K562 (cell line): ENCODE results near the gene NELFE. TPM values are rescaled to one million over a fixed set of nuclear protein-coding genes. Genes with fewer than 3 reads are reported as not detected.

Experiments used
- ESRRB ChIP-seq: fragments of 250-450 bp; sonication (Bioruptor Pico); IDR thresholded peaks from 2 replicates; pipeline ENCODE4 v1.5.0; 2020; ENCODE audit warnings: mild to moderate bottlenecking, moderate library complexity, borderline replicate concordance
- MTA3 ChIP-seq: fragments of 450-650 bp; formaldehyde crosslinking; IDR thresholded peaks from 2 replicates; pipeline ENCODE4 v1.6.1; 2017; ENCODE audit warnings: mild to moderate bottlenecking, borderline replicate concordance
- OTX1 ChIP-seq: fragments of 450-650 bp; formaldehyde crosslinking; IDR thresholded peaks from 2 replicates; pipeline ENCODE4 v1.4.0; 2022; ENCODE audit warnings: mild to moderate bottlenecking
- PTBP1 ChIP-seq: fragments of 200-400 bp; formaldehyde crosslinking; IDR thresholded peaks from 2 replicates; pipeline ENCODE4 v1.6.1; 2017; ENCODE audit warnings: low read depth, low read length
- SMAD4 ChIP-seq: fragments of 250-450 bp; sonication (Bioruptor Pico); conservative IDR thresholded peaks from 2 replicates; pipeline ENCODE4 v1.8.0; 2021; ENCODE audit warnings: inconsistent platforms, mild to moderate bottlenecking, moderate library complexity
- SRF ChIP-seq, 2 experiments: fragments of 250-450, 450-650 bp in 1 of 2; sonication (Bioruptor Pico) in 1 of 2; sonication (generic) in 1 of 2; formaldehyde crosslinking; IDR thresholded peaks; 2 replicates each; pipeline versions ENCODE4 v1.5.0 to v1.5.1; 2020 to 2022; ENCODE audit warnings: mild to moderate bottlenecking in 1 of 2, missing genetic modification reagents in 1 of 2
- TOE1 ChIP-seq, 2 experiments: fragments of 450-650 bp in 1 of 2; sonication (generic) in 1 of 2; formaldehyde crosslinking in 1 of 2; IDR thresholded peaks; 2 replicates each; pipeline versions ENCODE4 v1.7.1 to v1.8.0; 2016 to 2022; ENCODE audit warnings: borderline replicate concordance in 2 of 2, mild to moderate bottlenecking in 2 of 2, antibody characterized with exemption in 1 of 2, inconsistent platforms in 1 of 2, low read depth in 1 of 2, missing genetic modification reagents in 1 of 2, moderate library complexity in 1 of 2
- XRCC5 ChIP-seq: fragments of 200-400 bp; formaldehyde crosslinking; IDR thresholded peaks from 2 replicates; pipeline ENCODE4 v1.6.1; 2017; ENCODE audit warnings: low read depth, mild to moderate bottlenecking, low read length
- polyA plus RNA-seq, 8 experiments: library from polyadenylated mRNA; depleted of rRNA in 4 of 8; stranded (reverse) in 5 of 8; unstranded in 3 of 8; fragments of >200 nt; fragmentation: Nextera tagmentation in 2 of 8; fragmentation: Illumina TruSeq in 1 of 8; extraction: Ambion mirVana in 2 of 8; extraction: Trizol in 1 of 8; gene quantifications; 2 replicates each; pipeline versions ENCODE4 v1.2.1 to v1.2.3, GENCODE V29; 2011 to 2014; ENCODE audit warnings: inconsistent platforms in 1 of 8, missing spikeins in 1 of 8
- total RNA-seq, 7 experiments: library from RNA; depleted of rRNA in 6 of 7; stranded (reverse); fragments of >200 nt in 6 of 7; fragmentation: Illumina TruSeq in 2 of 7; extraction: Trizol in 2 of 7; gene quantifications; 2 replicates each; pipeline versions ENCODE4 v1.2.1 to v1.2.3, GENCODE V29; 2011 to 2021; ENCODE audit warnings: low replicate concordance in 1 of 7
- TF ChIP-seq, protein P1 (sequence below): IDR thresholded peaks from 3 replicates; pipeline ENCODE4 v1.6.1; 2011; ENCODE audit warnings: borderline replicate concordance, mild to moderate bottlenecking, moderate library complexity; ENCODE audit not compliant: insufficient read length; ENCODE audit errors: extremely low read depth

The NELFE gene
- total and polyA plus RNA-seq, 9 of the 15 experiments (the other 6 are each of a cell fraction or from before 2014, with no cell fraction given) = 15.2 to 157 (median 91.5) TPM

DNA sequence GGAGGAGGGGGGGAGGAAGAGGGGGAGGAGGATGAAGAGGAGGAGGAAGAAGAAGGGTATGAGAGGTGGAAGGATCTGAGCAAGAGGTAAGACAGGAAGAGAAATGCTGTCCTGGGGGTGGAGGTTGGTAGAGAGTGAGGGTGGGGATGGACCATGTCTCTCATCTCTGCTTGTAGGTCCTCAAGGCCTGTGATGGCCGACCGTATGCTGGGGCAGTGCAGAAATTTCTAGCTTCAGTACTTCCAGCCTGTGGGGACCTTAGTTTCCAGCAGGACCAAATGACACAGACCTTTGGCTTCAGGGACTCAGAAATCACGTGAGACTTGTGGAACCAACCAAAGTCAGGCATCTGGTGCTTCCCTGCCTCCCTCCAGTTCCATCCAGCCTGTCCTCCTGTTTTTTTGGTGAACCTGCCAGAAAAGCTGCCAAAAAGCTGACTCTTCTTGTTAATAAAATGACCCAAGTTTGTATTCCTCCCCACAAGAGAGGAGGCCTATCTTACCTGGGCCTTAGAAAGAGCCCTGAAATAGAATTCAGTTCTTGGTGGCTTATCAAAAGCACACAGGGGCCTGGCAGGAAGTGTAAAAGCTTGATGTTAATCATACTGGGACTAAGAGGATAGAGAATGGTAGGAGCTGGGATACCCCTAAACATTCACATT is 20.6 kb upstream of the NELFE start (continued):
- TF ChIP-seq OTX1 (CRISPR knock-in tag) = no peak
- peak; percentile 50 for TF ChIP-seq SMAD4 (CRISPR knock-in tag)
- no peak for TF ChIP-seq ESRRB (CRISPR knock-in tag)
- no peak for TF ChIP-seq SRF (CRISPR knock-in tag; IDR thresholded peaks at IDR 0.05)
- TF ChIP-seq, protein P1, sequence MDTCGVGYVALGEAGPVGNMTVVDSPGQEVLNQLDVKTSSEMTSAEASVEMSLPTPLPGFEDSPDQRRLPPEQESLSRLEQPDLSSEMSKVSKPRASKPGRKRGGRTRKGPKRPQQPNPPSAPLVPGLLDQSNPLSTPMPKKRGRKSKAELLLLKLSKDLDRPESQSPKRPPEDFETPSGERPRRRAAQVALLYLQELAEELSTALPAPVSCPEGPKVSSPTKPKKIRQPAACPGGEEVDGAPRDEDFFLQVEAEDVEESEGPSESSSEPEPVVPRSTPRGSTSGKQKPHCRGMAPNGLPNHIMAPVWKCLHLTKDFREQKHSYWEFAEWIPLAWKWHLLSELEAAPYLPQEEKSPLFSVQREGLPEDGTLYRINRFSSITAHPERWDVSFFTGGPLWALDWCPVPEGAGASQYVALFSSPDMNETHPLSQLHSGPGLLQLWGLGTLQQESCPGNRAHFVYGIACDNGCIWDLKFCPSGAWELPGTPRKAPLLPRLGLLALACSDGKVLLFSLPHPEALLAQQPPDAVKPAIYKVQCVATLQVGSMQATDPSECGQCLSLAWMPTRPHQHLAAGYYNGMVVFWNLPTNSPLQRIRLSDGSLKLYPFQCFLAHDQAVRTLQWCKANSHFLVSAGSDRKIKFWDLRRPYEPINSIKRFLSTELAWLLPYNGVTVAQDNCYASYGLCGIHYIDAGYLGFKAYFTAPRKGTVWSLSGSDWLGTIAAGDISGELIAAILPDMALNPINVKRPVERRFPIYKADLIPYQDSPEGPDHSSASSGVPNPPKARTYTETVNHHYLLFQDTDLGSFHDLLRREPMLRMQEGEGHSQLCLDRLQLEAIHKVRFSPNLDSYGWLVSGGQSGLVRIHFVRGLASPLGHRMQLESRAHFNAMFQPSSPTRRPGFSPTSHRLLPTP = no peak
- no peak for TF ChIP-seq XRCC5
- peak; percentile 71 for TF ChIP-seq TOE1 (IDR thresholded peaks at IDR 0.05; ENCODE audit: borderline replicate concordance)
- no peak for TF ChIP-seq TOE1 (CRISPR knock-in tag; IDR thresholded peaks at IDR 0.05; ENCODE audit: borderline replicate concordance, low read depth)
- TF ChIP-seq MTA3 = no peak
- no peak for TF ChIP-seq PTBP1
